IMR-90 (cell line): ENCODE data around the gene JRKL. TPM values are rescaled to one million over a fixed set of nuclear protein-coding genes. Genes with fewer than 3 reads are reported as not detected.

Experiments
- ATAC-seq: fragments of 200-7000 bp; cut with Tn5 transposase; 2 replicates; pipeline ENCODE4 v1.9.1; 2020; ENCODE audit warnings: low read depth, mild to moderate bottlenecking, moderate library complexity
- BruUV-seq: library from RNA; stranded (reverse); fragments of 400-500 nt; replicated peaks from 2 replicates; lab custom pipeline; 2021; lab: Mats Ljungman, UMichigan
- CTCF ChIA-PET: fragments of 300-600 bp; formaldehyde crosslinking; extraction: SDS; loops from one replicate; lab custom pipeline; 2021; ENCODE audit warnings: antibody characterized with exemption; lab: Yijun Ruan, JAX
- POLR2A ChIA-PET: fragments of 300-600 bp; sonication (Branson Sonifier 250); formaldehyde crosslinking; loops from one replicate; lab custom pipeline; 2022; ENCODE audit warnings: antibody characterized with exemption; ENCODE audit not compliant: unreplicated experiment; lab: Charles Lee
- DNase-seq: peaks from one replicate; pipeline ENCODE4 v3.0.0; 2013
- H2AFZ ChIP-seq: replicated peaks from 2 replicates; pipeline ENCODE3; 2013; ENCODE audit warnings: low read length, mild to moderate bottlenecking; ENCODE audit not compliant: poor library complexity
- H2AK5ac ChIP-seq: 2 replicates; pipeline ENCODE4 v1.6.1; 2013; ENCODE audit warnings: low read depth, low read length, inconsistent platforms
- H2AK9ac ChIP-seq: replicated peaks from 2 replicates; pipeline ENCODE3; 2013; ENCODE audit warnings: mild to moderate bottlenecking, low read depth, low read length, moderate library complexity; ENCODE audit not compliant: poor library complexity
- H2BK120ac ChIP-seq: 2 replicates; pipeline ENCODE4 v1.6.1; 2013; ENCODE audit warnings: low read depth, low read length, inconsistent platforms
- H2BK15ac ChIP-seq: 3 replicates; pipeline ENCODE4 v1.6.1; 2013; ENCODE audit warnings: low read depth, low read length, inconsistent platforms
- H2BK20ac ChIP-seq: 2 replicates; pipeline ENCODE4 v1.6.1; 2013; ENCODE audit warnings: low read depth, mild to moderate bottlenecking, inconsistent platforms, low read length, moderate library complexity
- H2BK5ac ChIP-seq: 2 replicates; pipeline ENCODE4 v1.6.1; 2013; ENCODE audit warnings: mild to moderate bottlenecking, low read depth, low read length, inconsistent platforms; ENCODE audit not compliant: poor library complexity, severe bottlenecking
- H3K14ac ChIP-seq: replicated peaks from 2 replicates; pipeline ENCODE4 v1.6.1; 2013; ENCODE audit warnings: low read depth, low read length, inconsistent platforms
- H3K18ac ChIP-seq: 2 replicates; pipeline ENCODE4 v1.6.1; 2013; ENCODE audit warnings: low read depth, low read length, control low read depth
- H3K23ac ChIP-seq: 2 replicates; pipeline ENCODE4 v1.6.1; 2013; ENCODE audit warnings: low read depth, low read length, inconsistent platforms
- H3K27ac ChIP-seq: 2 replicates; pipeline ENCODE4 v1.5.1; 2013; ENCODE audit warnings: mild to moderate bottlenecking, control low read depth, low read length; ENCODE audit not compliant: insufficient read depth
- H3K27me3 ChIP-seq: 2 replicates; pipeline ENCODE4 v1.6.1; 2013; ENCODE audit warnings: low read length; ENCODE audit not compliant: control insufficient read depth, insufficient read depth
- H3K36me3 ChIP-seq: 2 replicates; pipeline ENCODE4 v1.6.1; 2013; ENCODE audit warnings: low read length, mixed read lengths; ENCODE audit not compliant: control insufficient read depth, insufficient read depth
- H3K4ac ChIP-seq: 2 replicates; pipeline ENCODE4 v1.6.1; 2013; ENCODE audit warnings: low read depth, low read length, inconsistent platforms
- H3K4me1 ChIP-seq: 2 replicates; pipeline ENCODE4 v1.6.1; 2013; ENCODE audit warnings: low read length, mixed read lengths; ENCODE audit not compliant: control insufficient read depth, insufficient read depth
- H3K4me2 ChIP-seq: 2 replicates; pipeline ENCODE4 v1.6.1; 2013; ENCODE audit warnings: low read depth, mild to moderate bottlenecking, control low read depth, low read length, moderate library complexity
- H3K4me3 ChIP-seq: 2 replicates; pipeline ENCODE4 v1.5.1; 2013; ENCODE audit warnings: low read depth, mild to moderate bottlenecking, control low read depth, low read length, moderate library complexity; ENCODE audit not compliant: insufficient read depth
- H3K56ac ChIP-seq: 2 replicates; pipeline ENCODE4 v1.6.1; 2013; ENCODE audit warnings: low read length, inconsistent platforms; ENCODE audit not compliant: insufficient read depth; ENCODE audit errors: extremely low read depth
- H3K79me1 ChIP-seq, 2 experiments: 2 replicates each; pipeline ENCODE4 v1.6.1; 2013; ENCODE audit warnings: low read length in 2 of 2, inconsistent platforms in 1 of 2, low read depth in 1 of 2
- H3K9ac ChIP-seq: 2 replicates; pipeline ENCODE4 v1.6.1; 2013; ENCODE audit warnings: low read depth, low read length, control low read depth
- H3K9me1 ChIP-seq: 2 replicates; pipeline ENCODE4 v1.6.1; 2013; ENCODE audit warnings: low read length, inconsistent platforms; ENCODE audit not compliant: insufficient read depth
- H3K9me3 ChIP-seq: 2 replicates; pipeline ENCODE4 v1.6.1; 2013; ENCODE audit warnings: low read length; ENCODE audit not compliant: control insufficient read depth, insufficient read depth
- H4K20me1 ChIP-seq: 2 replicates; pipeline ENCODE4 v1.6.1; 2013; ENCODE audit warnings: low read length, inconsistent platforms; ENCODE audit not compliant: insufficient read depth
- H4K5ac ChIP-seq: 2 replicates; pipeline ENCODE4 v1.6.1; 2013; ENCODE audit warnings: mild to moderate bottlenecking, low read depth, low read length, control low read depth
- H4K8ac ChIP-seq, 2 experiments: 2 replicates each; pipeline ENCODE4 v1.6.1; 2013; ENCODE audit warnings: low read depth in 2 of 2, low read length in 2 of 2, control low read depth in 1 of 2, inconsistent platforms in 1 of 2
- H4K91ac ChIP-seq: 2 replicates; pipeline ENCODE4 v1.6.1; 2013; ENCODE audit warnings: low read depth, low read length, inconsistent platforms; ENCODE audit not compliant: insufficient read depth
- BHLHE40 ChIP-seq: fragments of 150-350 bp; IDR thresholded peaks from 2 replicates; pipeline ENCODE4 v1.6.1; 2016; ENCODE audit warnings: mild to moderate bottlenecking, low read depth, low read length
- CEBPB ChIP-seq: IDR thresholded peaks from 2 replicates; pipeline ENCODE4 v1.6.1; 2012; ENCODE audit warnings: low read depth, low read length, improper control_type of control experiment
- CHD1 ChIP-seq: IDR thresholded peaks from 2 replicates; pipeline ENCODE4 v1.6.1; 2012; ENCODE audit warnings: low read depth, low read length, improper control_type of control experiment
- FOS ChIP-seq: fragments of 150-350 bp; IDR thresholded peaks from 2 replicates; pipeline ENCODE4 v1.6.1; 2016; ENCODE audit warnings: low read depth, low read length
- MAFK ChIP-seq: IDR thresholded peaks from 2 replicates; pipeline ENCODE4 v1.6.1; 2012; ENCODE audit warnings: low read depth, low read length, improper control_type of control experiment
- MAZ ChIP-seq: IDR thresholded peaks from 2 replicates; pipeline ENCODE4 v1.6.1; 2012; ENCODE audit warnings: low read depth, mild to moderate bottlenecking, low read length, improper control_type of control experiment, moderate library complexity, borderline replicate concordance
- MXI1 ChIP-seq: IDR thresholded peaks from 2 replicates; pipeline ENCODE4 v1.6.1; 2012; ENCODE audit warnings: low read depth, mild to moderate bottlenecking, low read length, moderate library complexity, borderline replicate concordance
- NFE2L2 ChIP-seq: fragments of 150-350 bp; IDR thresholded peaks from 2 replicates; pipeline ENCODE4 v1.6.1; 2016; ENCODE audit warnings: low read depth, mild to moderate bottlenecking, low read length
- POLR2A ChIP-seq: IDR thresholded peaks from 2 replicates; pipeline ENCODE4 v1.6.1; 2012; ENCODE audit warnings: mild to moderate bottlenecking, low read depth, low read length
- RAD21 ChIP-seq: IDR thresholded peaks from 2 replicates; pipeline ENCODE4 v1.6.1; 2012; ENCODE audit warnings: low read length, improper control_type of control experiment
- SMC3 ChIP-seq: fragments of 150-350 bp; IDR thresholded peaks from 2 replicates; pipeline ENCODE4 v1.6.1; 2016; ENCODE audit warnings: low read depth, mild to moderate bottlenecking, antibody characterized with exemption, low read length, moderate library complexity
- WGBS, 2 experiments: methylation state at CpG; one replicate each; pipeline versions ENCODE4 v1.1.5 to v1.1.7; 2013; ENCODE audit warnings: missing lambda C conversion rate in 2 of 2; ENCODE audit not compliant: insufficient read length in 1 of 2; ENCODE audit errors: extremely low coverage in 2 of 2; 5-methylcytosine and 5-hydroxymethylcytosine counted together
- dilution Hi-C: fragments of 300-500 bp; cut with HindIII; formaldehyde crosslinking; loops from one replicate; pipeline ENCODE4 v1.14.3; 2018; ENCODE audit warnings: low sequenced_read_pairs; ENCODE audit not compliant: unreplicated experiment
- in situ Hi-C: fragments of 300-500 bp; cut with MboI; formaldehyde crosslinking; loops from 3 replicates; pipeline ENCODE4 v1.14.3; 2019; ENCODE audit warnings: low sequenced_read_pairs, inconsistent platforms, mixed read lengths
- intact Hi-C: fragments of 100-400 bp; cut with micrococcal nuclease; formaldehyde crosslinking; loops from 2 replicates; pipeline ENCODE4 v1.10.0; 2022
- polyA plus RNA-seq, 3 experiments: library from polyadenylated mRNA; depleted of rRNA; stranded (reverse); fragments of >200 nt; gene quantifications; 2 replicates each; pipeline ENCODE4 v1.2.3, GENCODE V29; 2012; ENCODE audit warnings: low replicate concordance in 1 of 3
- total RNA-seq: library from RNA; depleted of rRNA; stranded (reverse); fragments of >200 nt; gene quantifications from 2 replicates; pipeline ENCODE4 v1.2.3, GENCODE V29; 2012
- TF ChIP-seq, protein P1 (sequence below): conservative IDR thresholded peaks from 2 replicates; pipeline ENCODE4 v1.5.1; 2012; ENCODE audit warnings: mild to moderate bottlenecking, low read depth, low read length, improper control_type of control experiment
- TF ChIP-seq, protein P2 (sequence below): fragments of 150-350 bp; IDR thresholded peaks from 2 replicates; pipeline ENCODE4 v1.6.1; 2016; ENCODE audit warnings: low read depth, mild to moderate bottlenecking, low read length, moderate library complexity, borderline replicate concordance

JRKL gene
- total and polyA plus RNA-seq, 2 of the 4 experiments (the other 2 are of a cell fraction): 5.6 to 5.9 TPM

DNA sequence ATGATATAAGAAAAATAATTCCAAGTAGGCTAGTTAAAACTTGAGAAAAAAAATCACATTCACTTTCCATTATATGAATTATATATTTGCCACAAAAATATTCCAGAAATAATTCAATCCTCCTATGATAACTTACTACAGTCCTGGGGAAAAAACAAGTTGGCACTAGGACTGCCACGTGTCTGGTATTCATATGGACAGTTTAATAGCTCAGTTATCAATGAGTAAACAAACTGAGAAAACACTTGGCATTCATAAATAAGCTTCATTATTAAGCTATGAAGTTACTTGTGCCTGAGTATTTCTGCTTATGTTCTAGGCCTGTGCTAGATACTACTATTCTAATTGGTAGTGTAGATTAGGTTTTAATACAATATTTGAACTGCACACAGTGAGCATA lies 24.3 kb upstream of the JRKL start:
- H2BK15ac ChIP-seq: no peak overlapping the region
- no peak overlapping the region for H2BK5ac ChIP-seq
- ChIA-PET CTCF (no interaction called here), POLR2A (no interaction called here)
- no peak overlapping the region for H4K8ac ChIP-seq
- no peak overlapping the region for H3K27ac ChIP-seq
- no peak overlapping the region for H3K4ac ChIP-seq
- peaks cover 2 to 7% of the 10 kb centered on the region in 2 experiments; a peak in 3 of 4 replicates for H3K79me1 ChIP-seq
- H2AK9ac ChIP-seq: no peak overlapping the region
- H3K56ac ChIP-seq: no peak overlapping the region
- WGBS, 2 experiments: no CpG with 5 or more reads among the region's 1 CpG
- H3K4me1 ChIP-seq: no peaks in the 10 kb centered on the region
- no peak overlapping the region for H3K4me2 ChIP-seq
- in situ Hi-C loops (no loop called here), dilution Hi-C loops (loop anchor here (25.0 kb wide), 1 partner anchor 328 kb away; no protein-coding TSS in a partner anchor), intact Hi-C loops (no loop called here)
- no peak overlapping the region for H3K14ac ChIP-seq
- H3K4me3 ChIP-seq: no peak overlapping the region
- H2AK5ac ChIP-seq: no peak overlapping the region
- H3K9me3 ChIP-seq: peaks cover 6% of the 10 kb centered on the region
- DNase-seq (no peak), ATAC-seq (no peak)
- H4K91ac ChIP-seq: no peak overlapping the region
- H2AFZ ChIP-seq: no peak overlapping the region
- H4K20me1 ChIP-seq: no peaks in the 10 kb centered on the region
- no peak overlapping the region for H3K9ac ChIP-seq
- TF ChIP-seq FOS (no peak), SMC3 (no peak), MAZ (no peak), MXI1 (no peak), BHLHE40 (no peak), CHD1 (no peak), MAFK (no peak), CEBPB (no peak), RAD21 (no peak), POLR2A (no peak), NFE2L2 (no peak)
- TF ChIP-seq, protein P1, sequence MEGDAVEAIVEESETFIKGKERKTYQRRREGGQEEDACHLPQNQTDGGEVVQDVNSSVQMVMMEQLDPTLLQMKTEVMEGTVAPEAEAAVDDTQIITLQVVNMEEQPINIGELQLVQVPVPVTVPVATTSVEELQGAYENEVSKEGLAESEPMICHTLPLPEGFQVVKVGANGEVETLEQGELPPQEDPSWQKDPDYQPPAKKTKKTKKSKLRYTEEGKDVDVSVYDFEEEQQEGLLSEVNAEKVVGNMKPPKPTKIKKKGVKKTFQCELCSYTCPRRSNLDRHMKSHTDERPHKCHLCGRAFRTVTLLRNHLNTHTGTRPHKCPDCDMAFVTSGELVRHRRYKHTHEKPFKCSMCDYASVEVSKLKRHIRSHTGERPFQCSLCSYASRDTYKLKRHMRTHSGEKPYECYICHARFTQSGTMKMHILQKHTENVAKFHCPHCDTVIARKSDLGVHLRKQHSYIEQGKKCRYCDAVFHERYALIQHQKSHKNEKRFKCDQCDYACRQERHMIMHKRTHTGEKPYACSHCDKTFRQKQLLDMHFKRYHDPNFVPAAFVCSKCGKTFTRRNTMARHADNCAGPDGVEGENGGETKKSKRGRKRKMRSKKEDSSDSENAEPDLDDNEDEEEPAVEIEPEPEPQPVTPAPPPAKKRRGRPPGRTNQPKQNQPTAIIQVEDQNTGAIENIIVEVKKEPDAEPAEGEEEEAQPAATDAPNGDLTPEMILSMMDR: no peak
- TF ChIP-seq, protein P2, sequence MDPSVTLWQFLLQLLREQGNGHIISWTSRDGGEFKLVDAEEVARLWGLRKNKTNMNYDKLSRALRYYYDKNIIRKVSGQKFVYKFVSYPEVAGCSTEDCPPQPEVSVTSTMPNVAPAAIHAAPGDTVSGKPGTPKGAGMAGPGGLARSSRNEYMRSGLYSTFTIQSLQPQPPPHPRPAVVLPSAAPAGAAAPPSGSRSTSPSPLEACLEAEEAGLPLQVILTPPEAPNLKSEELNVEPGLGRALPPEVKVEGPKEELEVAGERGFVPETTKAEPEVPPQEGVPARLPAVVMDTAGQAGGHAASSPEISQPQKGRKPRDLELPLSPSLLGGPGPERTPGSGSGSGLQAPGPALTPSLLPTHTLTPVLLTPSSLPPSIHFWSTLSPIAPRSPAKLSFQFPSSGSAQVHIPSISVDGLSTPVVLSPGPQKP: no peak
- BruUV-seq: no TSS peak
- H2BK20ac ChIP-seq: no peak overlapping the region
- H4K5ac ChIP-seq: no peak overlapping the region
- no peak overlapping the region for H2BK120ac ChIP-seq
- H3K27me3 ChIP-seq: no peaks in the 10 kb centered on the region
- no peak overlapping the region for H3K18ac ChIP-seq
- no peaks in the 10 kb centered on the region for H3K9me1 ChIP-seq
- peaks cover 11% of the 10 kb centered on the region for H3K36me3 ChIP-seq
- no peak overlapping the region for H3K23ac ChIP-seq
